NOMO-1 treated with DMSO at 0.1 percent for 48 hours (cell line): ENCODE results near the gene SLC13A5.

Source experiments
- DNase-seq: peaks from one replicate; lab custom pipeline; 2025; ENCODE audit not compliant: unreplicated experiment; lab: John Stamatoyannopoulos, UW

The SLC13A5 gene

GRCh38 chr17:6684881-6685767 is 28.0 kb downstream of the SLC13A5 start:
- DNase-seq = no peak

GRCh38 chr17:6684460-6684783 is 28.7 kb downstream of the SLC13A5 start:
- DNase-seq = no peak

- DNase-seq = no peak
Observed at GRCh38 chr17:6683730-6684459, 29.3 kb downstream of the SLC13A5 start.

GRCh38 chr17:6683081-6683684 is 30.0 kb downstream of the SLC13A5 start:
- DNase-seq = no peak

GRCh38 chr17:6682339-6682738 is 30.8 kb downstream of the SLC13A5 start:
- no peak for DNase-seq

GRCh38 chr17:6681671-6682070 is 31.5 kb downstream of the SLC13A5 start:
- no peak for DNase-seq

GRCh38 chr17:6681176-6681575 is 32.0 kb downstream of the SLC13A5 start:
- DNase-seq = no peak

GRCh38 chr17:6679241-6679640 is 33.9 kb downstream of the SLC13A5 start:
- DNase-seq = no peak

GRCh38 chr17:6677946-6678345 is 35.2 kb downstream of the SLC13A5 start:
- DNase-seq = no peak

GRCh38 chr17:6677158-6677831 is 35.9 kb downstream of the SLC13A5 start:
- peak; percentile 28 for DNase-seq

- no peak for DNase-seq
Observed at GRCh38 chr17:6676802-6677157, 36.4 kb downstream of the SLC13A5 start.

GRCh38 chr17:6675201-6675825 is 37.9 kb downstream of the SLC13A5 start:
- no peak for DNase-seq

- DNase-seq = no peak
Observed at GRCh38 chr17:6674586-6674985, 38.6 kb downstream of the SLC13A5 start.

GRCh38 chr17:6671431-6671830 is 41.7 kb downstream of the SLC13A5 start:
- DNase-seq = no peak

- no peak for DNase-seq
Observed at GRCh38 chr17:6670999-6671398, 42.2 kb downstream of the SLC13A5 start.

GRCh38 chr17:6670571-6670970 is 42.6 kb downstream of the SLC13A5 start:
- DNase-seq = no peak

- DNase-seq = no peak
Observed at GRCh38 chr17:6669479-6670212, 43.5 kb downstream of the SLC13A5 start.

- DNase-seq = no peak
Observed at GRCh38 chr17:6668727-6669425, 44.3 kb downstream of the SLC13A5 start.

GRCh38 chr17:6668219-6668618 is 45.0 kb downstream of the SLC13A5 start:
- DNase-seq = no peak

GRCh38 chr17:6667516-6667915 is 45.7 kb downstream of the SLC13A5 start:
- DNase-seq = no peak
